Measurements from ENCODE around the gene KIT.

Gene KIT

DNA sequence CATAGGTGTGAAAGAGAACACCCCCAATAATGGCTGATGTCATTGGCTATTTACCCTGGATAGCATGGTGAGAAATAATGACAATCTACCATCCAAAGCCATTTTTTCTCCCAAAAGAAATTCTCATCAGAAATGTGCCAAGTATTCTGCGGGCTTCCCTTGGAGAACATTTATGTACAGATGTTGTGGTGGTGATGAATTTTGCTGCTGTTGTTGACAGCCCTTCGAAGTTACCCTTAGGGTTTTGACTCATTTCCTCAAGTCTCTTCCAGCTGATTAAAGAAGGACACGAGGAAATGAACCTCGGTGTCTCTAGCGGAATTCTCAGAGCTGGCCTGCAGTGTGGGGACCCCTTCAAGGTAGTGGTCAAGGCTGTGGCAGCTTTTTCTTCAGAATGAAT is 3.4 kb downstream of the KIT start:
- no peak for DNase-seq

DNA sequence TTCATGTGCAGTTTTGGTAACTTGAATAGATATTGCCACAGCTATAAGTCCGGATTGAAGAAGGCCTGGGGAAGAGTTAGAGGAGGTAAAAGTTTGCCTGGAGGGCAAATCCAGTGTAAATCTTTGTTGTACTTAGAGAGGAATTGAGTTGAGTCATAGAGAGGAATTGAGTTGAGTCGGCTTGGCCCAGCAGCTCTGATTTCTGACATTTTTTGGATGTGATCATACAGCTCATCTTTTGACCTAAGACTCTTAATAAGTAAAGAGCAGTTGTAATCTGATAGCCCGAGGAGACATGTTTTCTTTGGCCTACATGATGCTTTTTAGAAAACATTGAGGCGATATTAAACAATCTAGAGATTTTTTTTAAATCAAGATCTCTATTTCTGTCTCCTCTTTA is 3.9 kb downstream of the KIT start:
- no peak for DNase-seq

DNA sequence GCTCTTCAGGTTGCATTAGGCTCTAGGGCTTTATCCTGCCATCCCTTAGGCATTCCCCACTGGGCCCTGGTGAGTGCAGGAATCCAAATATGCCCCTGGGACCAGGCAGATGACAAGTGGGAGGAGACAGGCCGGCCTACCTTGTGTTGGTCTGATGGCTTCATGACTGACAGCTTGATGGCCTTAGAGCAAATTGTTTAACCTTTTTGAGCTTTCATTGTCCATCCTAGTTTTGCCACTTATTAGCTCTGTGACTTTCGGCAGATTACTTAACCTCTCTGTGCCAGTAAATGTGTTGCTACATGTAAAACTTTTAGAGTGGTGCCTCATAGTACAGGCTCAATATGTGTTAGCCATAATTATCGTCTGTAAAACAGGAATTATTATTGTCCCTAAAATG is 4.4 kb downstream of the KIT start:
- DNase-seq: no peak

DNA sequence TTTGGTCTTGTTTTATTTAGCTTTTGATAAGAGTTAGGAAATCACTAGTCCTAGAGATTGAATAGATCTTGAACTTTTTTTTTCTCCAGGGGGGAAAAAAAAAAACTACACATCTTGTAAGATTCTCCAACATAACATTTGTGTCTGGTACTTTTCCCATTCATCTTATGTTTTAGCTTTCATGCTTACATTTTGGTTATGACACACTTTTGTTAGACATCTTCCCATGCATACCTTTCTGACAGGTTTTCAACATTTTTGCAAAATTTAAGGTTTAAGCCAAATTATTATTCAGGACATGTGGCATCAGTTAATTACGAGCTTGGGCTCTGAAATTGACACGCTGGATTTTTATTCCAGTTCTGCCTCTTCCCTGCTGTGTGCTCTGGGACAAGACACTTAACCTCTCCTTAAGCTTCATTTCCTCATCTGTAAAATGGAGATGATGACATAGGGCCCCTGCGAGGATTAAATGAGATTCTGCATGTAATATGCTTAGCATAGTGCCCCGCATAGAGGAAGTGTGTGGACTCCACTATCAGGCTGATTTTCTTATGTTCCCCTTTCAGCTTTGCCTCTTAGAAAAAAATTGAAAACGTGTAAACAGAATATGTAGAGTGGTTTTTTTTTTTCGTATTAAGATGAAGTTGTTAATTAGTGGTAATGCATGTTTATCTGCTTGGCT is 5.3 kb downstream of the KIT start:
- no peak for DNase-seq

DNA sequence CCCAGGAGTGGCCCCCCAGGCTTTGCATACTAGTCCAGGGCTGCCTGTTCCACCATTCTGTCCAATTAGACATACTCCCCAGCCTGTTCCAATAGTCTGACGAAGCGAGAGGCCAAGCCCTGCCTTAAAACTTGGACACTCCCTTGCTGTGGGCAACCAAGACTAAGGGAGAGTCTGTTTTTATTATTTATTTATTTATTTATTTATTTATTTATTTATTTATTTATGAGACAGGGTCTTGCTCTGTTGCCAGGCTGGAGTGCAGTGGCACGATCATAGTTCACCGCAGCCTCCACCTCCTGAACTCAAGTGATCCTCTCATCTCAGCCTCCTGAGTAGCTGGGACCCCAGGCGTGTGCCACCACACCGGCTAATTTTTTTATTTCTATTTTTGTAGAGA is 6.6 kb downstream of the KIT start:
- no peak for DNase-seq

DNA sequence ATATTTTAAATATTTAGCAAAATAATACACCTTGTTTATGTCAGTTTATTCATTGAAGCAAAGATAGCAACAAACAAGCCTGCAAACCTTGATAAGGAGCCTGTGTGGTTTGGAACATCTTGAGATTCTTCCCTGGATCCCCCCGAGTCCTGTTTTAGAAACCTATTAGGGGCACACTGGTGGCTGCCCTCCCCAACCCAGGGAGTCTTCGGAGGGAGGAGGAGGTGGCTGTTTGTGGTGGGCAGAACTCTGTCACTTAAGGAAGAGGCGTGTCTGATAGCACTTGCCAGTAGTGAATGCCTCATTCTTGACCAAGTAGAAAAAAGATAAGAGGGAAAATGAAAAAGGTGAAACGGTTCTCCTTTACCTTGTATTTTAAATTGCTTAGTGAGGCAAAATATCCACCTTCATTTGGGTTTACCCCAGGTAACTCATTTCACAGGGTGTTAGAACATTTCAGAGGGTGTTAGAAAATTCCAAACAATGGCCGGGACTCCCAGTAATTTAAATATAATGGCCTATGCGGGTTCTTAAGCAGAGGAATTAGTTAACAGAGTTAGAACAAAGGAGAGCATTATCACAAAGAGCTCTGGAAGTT is 10.4 kb downstream of the KIT start:
- no peak for DNase-seq

DNA sequence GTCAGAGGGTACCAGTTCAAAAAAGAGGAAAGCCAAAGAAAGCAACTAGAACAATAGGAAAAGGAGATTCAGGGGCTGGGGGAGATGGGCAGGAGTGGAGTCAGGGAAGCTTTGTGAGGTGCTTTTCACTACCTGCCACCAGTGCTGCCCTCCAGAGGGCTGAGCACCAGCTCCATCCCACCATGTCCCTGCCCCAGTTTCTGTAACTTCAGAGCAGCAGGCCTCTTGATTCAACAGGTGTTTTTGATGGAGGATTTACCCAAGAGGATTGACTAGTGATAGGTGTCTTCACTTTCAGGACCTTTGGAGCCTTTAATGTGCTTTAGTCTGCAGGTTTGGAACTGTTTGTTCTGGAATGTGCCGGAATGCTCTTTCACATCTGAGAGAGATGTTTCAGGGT is 12.1 kb downstream of the KIT start:
- DNase-seq: no peak

DNA sequence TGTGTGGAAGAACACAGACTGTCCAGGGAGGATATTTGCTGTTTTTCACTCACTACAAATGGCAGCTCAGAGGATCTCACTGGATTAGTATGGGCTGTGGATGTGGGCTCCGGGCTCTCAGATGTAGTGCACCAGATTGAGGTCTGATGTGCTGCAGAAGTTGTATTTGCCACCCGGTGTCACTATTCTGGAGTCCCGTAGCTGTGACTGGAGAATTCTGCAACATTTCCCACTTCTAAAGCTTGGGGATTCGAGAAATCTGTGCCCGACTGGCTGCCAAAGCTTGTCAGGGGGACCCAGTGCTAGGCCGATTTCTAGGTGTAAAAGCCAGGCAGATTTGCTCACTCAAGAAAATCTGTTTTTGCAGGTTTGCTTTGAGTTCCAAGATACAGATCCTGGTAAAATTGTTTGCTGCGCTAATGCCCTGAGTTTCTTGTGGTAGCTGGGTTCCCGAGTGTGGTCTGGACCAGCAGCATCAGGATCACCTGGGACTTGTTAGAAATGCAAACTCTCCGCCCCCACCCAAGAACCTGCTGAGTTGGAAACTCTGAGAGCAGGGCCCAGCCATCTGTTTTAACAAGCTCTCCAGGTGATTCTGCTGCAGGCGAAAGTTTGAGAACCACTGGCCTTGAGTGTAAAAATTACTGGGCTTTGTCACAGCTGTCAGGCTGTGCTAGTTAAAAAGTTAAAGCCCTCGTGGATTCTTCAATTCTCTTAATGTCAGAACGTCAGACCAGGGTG is 18.1 kb downstream of the KIT start:
- DNase-seq: no peak

DNA sequence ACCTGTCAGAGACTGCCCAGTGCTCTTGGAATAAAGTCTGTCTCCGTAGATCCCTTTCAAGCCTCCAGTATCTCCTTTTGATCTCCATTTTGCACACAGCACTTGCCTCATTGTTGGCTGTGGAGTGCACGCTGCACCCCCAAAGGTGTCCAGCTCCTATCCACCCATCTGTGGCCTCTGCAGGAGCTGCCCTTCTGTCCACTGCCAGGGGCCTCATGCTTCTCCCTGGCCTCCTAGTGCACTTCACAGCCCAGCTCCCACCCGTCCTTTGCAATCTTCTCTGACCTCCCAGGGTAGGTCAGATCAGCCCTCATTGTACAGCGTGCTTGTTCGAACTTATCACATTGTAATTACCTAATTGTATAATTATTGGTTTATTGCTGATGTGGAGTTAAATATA is 18.9 kb downstream of the KIT start:
- DNase-seq: no peak

DNA sequence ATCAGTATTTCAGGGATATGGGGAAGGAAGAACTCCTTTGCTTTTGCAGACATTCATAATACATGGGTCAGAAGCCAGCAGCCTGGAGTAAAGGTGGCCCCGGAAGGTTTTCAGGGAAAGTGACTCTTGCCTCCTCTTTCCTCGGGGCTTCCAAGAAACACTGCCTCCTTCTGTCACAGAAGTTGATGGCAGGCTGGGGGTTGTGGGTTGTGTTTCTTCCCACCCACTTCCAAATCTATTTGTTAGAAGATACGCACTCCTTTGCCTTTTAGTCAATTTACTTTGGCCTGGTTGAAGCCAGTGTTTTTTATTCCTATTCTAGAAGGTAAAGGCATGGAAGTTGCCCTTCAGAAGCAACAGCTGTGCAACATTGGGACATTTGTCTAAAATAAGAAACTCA is 19.7 kb downstream of the KIT start:
- DNase-seq: no peak

DNA sequence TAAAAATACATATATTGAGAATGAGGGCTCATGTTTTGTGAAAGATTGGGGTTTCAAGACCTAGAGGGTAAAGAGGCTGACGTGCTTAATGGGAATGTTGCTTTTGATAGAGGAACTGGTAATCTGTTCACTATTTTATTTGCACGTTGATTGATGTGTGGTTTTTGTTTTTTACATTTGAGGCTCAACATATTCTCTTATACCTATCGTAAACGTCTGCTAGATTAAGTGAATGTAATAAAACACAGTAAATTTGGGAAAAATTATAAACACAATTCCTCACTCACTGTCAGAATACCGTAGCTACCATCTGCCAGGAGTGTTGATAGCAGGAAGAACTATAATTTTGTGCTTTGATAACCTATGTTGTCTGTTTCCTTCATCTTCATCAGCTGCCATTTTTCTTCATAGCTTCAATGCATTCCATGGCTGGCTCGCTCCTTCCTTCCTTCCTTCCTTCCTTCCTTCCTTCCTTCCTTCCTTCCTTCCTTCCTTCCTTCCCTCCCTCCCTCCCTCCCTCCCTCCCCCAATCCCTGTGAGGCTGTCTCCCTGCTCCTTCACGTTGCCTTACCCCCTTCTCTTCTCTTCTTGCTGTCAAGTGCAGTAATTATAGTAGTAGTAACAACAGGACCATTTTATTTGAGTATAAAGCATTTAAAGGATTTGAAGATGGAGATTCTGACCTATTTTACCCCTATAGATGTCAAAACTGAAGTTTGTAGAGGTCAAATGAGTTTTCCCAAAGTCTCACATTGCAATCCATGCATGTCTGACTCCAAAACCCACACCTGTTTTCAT is 20.3 kb downstream of the KIT start:
- no peak for DNase-seq

DNA sequence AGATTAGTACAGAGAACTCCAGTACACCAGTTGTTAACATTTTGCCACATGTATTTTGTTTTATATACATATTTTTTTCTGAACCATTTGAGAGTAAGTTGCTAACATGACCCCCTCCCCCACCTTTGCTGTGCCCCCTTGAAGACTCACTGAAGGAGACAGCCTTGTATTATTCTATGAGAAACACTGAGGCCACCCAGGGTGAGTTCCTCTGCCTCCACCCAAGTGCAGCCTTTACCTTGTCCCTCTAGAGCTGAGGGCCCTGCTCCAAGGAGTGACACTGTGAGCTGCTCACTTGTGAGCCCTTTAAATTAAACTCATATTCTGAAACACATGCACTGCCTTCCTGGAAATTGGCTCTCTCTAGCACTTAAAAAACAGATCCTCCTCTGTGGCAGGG is 21.1 kb downstream of the KIT start:
- DNase-seq: no peak

DNA sequence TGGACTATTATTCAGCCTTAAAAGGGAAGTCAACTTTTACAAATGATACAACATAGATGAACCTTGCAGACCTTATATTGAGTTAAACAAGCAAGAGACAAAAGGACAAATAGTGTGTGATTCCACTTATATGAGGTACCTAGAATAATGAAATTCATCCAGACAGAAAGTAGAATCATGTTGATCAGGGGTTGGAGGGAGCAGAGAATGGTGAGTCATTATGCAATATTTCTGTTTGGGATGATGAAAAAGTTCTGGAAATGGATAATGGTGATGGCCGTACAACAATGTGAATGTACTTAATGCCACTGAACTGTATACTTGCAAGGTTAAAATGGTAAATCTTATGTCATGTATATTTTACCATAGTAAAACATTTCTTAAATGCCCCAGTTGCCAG is 22.1 kb downstream of the KIT start:
- no peak for DNase-seq

DNA sequence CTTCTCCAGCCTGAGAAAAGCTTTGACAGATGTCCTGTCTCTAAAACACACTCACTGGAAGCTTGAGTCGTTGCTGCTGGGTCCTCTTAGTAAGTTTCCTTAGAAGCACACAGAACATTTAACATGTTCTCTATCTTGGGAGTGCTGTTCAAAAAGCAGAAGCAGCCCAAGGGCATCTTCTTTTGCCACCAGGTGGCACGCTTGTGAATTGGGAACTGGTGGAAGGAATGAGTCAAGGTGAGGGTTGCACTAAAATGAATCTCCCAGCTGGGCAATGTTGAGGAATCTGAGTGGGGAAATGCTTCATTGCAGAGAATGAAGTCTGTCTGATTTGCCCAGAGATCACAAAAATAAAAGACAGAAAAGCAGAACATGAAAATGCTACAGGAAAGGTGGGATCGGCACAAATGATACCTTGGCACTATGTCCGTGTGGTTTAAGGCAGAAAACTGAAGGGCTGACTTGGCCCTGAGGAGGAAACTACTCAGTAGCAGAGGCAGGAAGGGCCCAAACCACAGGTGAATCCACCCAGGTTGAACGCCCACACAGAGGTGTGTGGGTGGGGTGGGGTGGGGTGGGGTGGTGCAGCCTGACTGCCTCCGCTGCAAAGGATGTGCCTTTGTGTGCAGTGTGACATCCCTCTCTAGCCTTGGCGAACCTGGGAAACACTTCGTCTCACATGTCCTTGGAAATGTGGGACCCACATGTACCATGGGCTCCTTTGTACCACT is 26.0 kb downstream of the KIT start:
- no peak for DNase-seq

DNA sequence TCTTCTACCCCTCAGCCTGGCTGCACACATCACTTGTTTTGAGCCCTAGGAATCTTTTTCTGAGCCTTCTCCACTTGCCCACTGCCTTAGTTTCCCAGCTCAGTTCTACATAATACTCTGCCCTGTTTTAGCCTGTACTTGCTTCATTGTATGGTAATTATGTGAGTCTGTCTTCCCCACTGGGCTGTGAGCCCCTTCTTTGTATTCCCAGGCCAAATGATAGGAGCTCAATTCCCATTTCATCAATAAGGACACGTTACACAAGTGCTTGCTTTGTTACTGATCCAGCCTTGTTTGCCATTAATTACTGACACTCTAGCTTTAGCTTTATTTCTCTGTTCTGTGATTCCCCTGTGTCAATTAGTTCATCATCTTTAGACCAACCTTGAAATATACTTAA is 28.1 kb downstream of the KIT start:
- DNase-seq: no peak

DNA sequence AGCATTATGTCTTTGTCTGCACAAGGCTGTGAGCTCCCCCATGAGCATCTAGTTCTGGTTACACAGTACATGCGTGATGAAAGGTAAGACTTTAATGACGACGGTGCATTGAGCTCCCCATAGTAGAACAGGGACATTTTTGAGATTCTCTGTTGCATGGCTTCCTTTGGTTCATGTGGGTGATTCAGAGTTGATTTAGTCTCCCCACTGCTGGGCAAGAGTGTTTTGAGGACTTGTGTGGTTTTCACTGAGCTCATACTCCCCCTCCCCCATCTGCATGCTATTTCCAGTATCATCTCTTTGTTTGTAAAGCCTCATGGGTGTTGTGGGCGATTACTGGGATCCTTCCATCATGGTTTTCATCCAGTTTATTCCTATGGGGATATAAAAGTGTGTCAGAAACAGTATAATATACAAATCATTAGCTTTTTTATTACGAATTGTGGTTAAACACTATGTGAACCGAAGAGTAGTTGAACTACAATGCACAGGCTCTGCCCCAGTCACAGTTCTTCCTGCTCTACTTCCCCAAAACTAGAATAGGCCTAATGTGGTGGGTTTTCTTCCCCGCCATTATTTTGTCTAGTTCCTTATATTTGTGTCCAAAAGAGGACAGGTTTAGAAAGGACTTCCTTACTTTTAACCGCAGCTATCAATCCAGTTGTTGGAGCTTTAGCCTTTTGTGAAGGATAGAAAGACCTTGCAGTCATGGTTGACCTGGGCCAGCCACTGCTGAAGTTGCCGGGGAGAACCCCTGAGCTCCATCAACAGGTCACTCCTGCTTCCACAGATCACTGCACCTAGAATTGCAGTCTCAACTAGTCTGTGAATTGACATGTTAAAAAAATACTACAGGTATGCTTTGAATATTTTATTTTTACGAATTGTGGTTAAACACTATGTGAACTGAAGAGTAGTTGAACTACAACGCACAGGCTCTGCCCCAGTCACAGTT is 30.4 kb downstream of the KIT start:
- no peak for DNase-seq

DNA sequence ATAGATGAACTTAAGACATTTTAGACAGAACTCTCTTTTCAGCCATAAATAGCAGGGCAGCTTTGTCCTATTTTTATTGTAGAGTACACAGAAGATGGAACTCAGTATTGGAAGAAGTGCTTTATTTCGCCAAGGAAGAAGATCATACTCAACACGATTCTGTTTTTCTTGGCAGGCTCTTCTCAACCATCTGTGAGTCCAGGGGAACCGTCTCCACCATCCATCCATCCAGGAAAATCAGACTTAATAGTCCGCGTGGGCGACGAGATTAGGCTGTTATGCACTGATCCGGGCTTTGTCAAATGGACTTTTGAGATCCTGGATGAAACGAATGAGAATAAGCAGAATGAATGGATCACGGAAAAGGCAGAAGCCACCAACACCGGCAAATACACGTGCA is 37.6 kb downstream of the KIT start:
- DNase-seq: no peak

DNA sequence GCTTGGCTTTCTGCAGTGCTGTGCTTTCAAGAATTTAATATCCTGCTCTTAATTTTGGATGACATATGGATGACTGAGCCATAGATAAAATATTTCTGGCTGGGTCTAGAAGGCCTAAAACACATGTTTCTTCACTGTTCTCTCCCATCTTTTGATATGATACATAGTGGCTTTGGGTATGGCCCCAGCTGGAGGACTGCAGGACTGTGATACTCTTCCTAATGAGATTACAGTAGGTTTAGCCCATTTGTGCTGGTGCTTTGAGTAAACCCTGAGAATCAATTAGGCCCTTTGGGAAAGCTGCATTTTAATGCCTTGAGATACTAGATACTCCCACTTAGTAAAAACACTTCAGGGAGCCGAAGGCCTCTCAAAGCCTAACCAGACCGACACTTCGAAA is 38.0 kb downstream of the KIT start:
- DNase-seq: no peak

DNA sequence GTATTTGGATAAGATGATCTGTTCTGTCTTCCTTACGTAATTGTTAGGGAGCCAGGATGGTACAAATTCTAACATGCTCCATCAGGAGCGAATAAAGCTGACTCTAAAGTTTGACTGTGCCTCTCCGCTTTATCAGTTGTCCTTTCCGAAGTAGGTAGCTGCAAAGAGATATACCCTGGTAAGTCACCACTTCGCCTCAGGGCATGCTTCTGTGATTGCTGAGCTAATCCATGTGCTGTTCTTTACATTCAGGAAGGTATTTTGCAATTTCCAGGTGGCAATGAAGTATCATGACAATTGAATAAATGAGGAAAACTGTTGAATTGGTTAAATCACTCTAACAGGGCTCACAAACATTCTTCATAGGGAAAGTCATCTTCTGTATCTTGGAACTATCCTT is 38.9 kb downstream of the KIT start:
- no peak for DNase-seq

DNA sequence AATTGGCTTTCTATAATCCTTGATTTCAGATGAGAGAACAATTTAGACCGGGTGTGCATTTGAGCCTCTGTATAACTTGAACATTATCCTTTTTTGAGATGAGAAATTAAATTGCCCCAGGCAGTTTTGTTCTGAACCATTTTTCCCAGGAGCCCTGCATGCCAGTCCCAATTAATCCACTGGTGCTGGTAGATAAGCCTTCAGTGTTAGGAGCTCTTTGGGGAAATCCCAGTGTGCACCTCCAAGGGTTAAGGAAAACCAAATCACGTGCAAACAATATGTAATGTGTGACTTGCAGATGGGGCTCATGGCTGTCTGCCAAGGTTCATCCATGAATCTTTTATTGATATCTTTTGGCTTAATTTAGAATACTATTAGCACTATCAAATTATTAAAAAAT is 43.2 kb downstream of the KIT start:
- no peak for DNase-seq

DNA sequence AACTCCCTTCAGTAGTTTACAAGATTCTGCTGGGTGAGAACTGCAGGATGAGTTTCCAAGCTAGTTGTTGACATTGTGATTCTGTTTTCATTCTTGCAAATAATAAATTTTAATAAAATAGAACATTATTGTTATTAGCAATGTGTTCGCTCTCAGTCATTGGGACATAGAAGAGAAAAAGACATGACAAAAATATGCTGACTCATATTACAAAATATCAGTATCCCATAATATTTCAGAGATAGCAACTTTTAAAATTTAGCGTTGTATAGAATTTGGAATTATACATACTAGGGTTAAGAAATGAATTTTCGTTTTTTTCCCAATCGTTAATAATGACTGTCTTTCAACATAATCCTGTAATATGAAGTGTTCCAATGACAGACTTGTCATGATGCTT is 45.4 kb downstream of the KIT start:
- DNase-seq: no peak

DNA sequence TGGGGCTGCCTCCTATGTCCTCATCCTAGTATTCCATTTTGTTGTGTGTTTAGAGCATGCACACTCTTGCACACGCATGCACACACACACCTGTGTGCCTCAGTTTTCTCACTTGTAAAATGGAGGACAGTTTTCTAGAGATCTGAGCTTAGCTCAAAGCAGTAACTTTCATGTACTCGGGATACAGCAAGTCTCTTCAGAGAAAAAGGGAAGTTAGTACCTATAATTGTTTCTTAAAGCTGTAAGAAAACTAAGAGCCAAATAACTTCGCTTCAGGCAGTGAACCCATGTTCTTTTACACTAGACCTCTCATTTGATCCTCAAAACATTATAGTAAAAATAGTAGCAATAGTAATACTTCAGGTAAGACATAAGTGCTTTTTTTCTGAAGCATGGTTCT is 49.6 kb downstream of the KIT start:
- DNase-seq: no peak
